GM18498 (cell line): ENCODE results near the gene SS18L1.
"Not testable (repeated sequence)": the region's sequence is repeated elsewhere in the genome, so short reads cannot be mapped to it uniquely, and the experiment has no call there.

Source experiments
- ATAC-seq: cut with Tn5 transposase; IDR thresholded peaks from one replicate; pipeline ENCODE4 v1.9.1; 2021; ENCODE audit warnings: mild to moderate bottlenecking, moderate library complexity; ENCODE audit not compliant: unreplicated experiment

The SS18L1 gene

DNA sequence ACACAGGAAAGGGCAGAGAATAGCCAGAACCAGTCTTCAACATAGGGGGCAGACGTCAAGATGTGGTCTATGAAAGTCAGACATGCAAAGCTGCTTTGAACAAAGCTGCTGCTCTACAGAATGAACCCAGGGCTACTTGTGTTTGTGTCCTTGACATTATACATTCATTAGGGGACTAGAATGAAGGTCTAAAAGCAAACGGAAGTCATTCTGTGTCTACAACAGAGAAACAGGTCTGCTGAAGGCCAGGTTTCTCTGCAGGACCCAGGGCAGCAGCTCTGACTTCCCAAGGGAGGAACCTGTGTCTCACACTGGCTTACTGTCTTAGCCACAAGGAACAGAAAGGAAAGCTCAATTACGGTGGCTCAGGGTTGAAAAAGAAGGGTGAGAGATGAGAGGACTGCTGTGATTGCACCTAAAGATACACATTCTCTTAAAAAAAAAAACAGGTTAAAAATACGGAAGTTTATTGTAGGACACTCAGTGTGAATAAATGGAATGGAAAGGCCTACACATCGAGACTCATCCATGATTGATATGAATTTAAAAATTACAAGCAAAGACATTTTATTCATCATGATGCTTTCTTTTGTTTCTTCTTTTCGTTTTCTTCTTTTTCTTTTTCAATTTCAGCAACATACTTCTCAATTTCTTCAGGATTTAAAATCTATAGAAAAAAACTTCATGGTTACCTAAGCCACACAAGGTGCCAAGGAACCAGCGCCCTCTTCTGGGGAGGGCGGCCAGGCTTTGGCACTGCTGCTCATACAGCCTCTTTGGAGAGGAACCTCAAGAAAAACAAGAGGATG, 7.1 kb upstream of the SS18L1 start:
- peak; percentile 50 for ATAC-seq

DNA sequence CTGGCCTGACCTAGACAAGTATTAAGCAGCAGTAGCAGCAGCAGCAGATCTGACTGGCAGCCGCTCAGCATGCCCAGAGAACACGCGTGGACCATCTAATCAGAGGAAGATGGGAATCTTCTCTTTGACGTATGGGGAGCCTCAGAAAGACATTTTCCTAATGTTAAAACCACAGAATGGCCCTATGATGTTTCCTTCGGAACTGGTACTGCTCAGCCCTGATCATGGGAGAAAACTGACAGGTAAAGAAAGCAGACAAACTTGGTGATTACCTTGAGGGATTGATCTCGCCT, 6.5 kb upstream of the SS18L1 start:
- no peak for ATAC-seq

DNA sequence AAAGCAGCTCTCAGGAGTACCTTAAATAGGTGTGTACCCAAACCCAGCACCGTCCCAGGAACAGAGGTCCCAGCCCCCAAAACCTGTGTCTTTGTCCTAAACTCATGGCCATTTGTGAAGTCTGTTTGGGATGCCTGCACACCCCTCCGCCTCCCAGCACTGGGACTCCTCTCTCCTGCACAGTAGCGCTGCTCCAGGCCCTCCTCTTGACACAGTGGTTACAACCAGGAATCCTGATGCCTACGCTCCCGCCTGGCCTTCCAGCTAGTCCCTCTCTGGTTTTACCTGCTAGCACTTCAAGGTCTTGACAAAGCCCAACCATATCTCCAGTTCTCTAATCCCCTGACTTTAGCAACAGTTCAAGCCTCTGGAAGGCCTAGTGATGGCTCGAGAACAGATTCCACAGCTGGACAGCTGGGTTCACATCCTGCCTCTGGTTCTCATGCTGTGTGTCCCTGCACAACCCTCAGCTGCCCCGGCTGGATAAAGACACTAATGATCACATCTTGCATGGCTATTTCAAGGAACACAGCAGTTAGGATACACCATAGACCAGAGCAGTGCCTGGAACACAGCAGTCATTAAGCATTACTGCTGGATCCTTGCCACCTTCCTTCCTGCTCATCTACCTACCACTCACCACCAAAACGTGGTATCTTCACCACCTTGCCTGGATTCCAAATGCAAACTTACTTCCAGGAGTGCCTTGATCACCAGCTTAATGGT, 5.9 kb upstream of the SS18L1 start:
- no peak for ATAC-seq

DNA sequence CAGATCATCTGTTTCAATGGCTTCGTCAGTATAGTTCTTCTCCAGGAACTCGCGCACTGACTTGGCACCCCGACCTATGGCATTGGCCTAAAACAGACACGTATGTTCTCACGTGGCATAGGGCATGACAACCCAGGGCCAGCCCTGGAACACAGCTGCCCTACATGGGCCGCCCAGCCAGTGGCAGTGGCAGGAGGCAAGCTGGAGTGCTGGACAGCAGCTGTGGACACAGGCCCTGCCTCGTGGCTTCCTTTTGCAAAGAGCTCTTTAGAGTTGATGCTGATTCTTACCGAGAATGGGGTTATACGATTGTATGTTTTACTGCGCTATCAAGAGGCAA, 5.4 kb upstream of the SS18L1 start:
- ATAC-seq, result no peak

DNA sequence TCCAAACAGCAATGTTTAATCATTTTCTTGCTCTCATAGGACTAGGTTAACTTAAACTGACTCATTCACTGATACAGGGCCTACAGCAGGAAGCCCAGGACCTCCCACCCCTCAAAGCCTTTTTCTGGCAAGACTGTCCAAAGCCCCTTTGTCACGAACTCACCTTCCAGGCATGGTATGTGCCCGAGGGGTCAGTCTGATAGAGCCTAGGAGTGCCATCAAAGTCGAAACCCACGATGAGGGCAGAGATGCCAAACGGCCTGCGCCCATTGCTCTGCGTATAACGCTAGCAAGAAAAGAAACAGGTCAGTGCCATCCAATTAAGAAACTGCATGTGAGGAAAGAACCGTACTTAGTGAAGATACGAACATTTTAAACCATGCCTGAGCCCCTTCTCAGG, 4.7 kb upstream of the SS18L1 start:
- no peak for ATAC-seq

DNA sequence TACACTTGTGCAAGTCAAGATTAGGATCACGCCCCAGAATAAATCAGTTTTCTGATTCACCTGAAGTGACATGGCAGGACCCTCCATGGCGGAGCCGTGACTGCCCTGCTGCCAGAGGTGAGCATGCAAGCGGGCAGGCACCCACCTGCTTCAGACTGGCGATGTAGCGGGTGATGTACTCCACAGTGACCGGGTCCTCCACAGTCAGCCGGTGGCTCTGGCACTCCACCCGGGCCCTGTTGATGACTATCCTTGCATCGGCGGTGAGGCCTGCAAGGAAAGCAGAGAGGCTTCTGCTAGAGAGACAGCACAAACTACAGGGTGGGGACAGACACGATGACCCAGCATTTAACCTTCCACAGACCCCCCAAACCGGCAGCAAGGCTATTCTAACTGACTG, 3.9 kb upstream of the SS18L1 start:
- ATAC-seq, result no peak

DNA sequence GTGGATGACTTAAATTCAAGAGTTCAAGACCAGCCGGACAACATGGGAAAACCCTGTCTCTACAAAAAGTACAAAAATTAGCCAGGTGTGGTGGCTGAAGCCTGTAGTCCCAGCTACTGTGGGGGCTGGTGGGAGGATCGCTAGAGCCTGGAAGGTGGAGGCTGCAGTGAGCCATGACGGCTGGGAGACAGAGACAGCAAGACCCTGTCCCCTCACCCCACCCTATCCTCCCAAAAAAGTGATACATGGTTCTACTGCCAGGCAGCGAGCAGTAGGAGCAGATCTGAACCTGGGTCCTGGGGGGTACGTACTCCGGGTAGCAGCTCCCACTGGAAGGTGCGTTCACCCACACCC, 2.5 kb upstream of the SS18L1 start:
- no peak for ATAC-seq

DNA sequence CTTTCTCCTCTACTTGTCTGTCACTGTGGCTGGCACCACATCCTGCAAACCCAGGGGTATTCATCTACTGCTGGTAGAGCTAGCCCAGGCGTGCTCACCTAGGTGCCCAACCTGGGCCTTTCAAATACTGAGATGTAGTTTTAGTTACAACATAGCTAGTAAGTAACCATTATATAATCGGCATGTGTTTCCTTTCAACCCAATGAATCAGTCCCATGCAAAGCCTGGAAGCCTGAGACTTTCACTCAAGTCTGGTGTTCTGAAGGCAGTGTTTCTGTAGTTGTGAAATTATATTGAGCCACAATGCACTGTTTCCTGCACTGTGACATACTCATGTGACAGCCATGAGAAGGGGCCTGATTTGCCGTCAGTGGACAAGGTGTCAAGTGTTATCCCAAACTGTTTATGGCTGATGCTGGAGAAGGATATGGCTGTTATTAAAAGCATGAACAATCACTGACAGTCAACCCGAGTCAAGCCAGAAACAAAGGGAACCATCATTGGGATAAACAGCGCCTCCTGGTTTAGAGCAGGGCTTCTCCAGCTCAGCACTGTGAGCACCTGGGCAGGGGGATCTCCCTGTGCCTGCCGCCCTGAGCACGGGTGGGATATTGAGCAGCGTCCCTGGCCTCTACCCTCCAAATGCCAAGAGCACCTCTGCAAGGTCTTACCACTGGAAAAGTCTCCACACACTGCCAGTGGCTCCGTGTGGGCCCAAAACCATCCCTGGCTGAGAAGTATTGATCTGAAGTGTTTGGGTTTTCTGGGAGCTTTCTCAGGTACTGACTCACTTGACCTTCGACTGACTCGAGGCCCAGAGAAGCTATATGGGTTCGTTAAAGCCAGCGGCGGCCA, 1.9 kb upstream of the SS18L1 start:
- no peak for ATAC-seq

DNA sequence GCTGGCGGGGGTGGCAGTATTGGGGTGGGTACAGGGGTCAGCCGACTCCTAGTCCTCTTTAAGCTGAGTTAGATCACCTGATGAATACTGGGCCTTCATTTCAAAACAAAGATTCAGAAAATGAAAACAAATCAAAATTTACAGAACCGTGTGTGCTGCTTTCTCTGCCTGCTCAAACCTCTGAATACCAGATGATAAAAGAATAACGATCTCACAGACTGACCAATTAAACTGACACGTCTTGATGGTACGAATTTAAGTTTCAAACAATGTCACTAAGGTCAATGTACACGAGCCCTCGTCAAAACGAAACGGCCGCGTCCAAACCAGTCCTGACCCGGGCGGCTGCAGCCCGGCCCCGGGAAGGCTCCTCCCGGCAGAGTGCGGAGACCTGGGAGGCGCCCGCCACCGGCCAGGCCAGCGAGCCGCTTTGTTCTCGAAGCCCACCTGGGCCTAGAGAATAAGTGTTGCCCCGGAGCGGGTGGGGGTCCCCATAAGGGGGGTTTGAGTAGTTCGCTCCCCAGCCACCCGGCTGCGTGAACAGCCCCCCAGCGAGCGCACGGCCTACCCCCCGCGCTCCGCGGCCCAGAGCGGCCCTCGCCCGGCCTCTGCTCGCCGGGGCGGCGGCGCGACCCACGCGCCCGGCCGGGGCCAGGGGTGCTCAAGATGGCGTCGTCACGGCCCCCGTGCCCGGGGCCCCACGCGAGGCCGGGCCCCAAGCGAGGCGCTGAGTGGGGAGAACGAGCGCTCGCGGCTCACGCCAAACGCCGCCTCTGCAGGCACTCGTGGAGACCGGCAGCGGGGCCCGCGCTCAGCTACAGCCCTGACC, 1.1 kb upstream of the SS18L1 start:
- ATAC-seq, result peak; percentile 22

DNA sequence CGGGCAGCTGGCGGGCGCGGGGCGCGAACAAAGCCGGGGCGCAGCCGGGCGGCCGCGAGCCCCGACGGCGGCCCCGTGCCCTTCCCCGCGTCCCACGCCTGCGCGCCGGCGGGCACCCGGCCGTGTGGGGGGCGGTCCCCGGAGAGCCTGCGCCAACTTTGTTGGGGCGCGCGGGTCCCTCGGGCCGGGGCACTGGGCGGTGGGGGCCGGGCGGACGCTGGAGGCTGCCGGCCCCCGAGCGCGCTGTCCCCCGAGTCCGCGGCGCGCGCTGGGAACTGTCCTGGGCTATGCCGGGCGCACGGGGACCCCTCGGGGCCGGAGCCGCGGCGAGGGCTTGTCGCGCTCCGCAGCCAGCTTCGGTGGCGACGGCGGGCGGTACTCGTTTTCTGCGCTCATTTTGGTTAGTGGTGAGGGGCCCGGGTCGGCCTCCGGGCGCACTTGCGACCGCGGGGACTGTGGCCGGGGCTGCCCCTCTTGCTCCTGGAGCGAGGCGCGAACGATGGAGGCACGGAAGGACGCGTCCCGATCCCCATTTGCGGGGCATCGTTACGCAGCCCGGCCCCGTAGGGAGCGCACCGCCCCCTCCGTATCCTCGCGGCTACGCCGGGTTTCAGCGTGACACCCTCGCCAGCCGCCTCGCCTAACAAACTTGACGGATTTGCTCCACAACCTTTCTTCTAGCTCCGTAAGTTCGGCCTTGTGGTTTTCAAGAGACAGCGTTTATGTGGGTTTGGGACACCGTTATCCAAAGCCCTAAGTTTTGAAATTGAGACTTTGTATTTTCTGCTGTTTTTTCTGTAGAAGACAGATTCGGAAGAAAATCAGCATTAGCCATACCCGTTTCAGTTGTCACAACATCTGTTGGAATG, 622 bp downstream of the SS18L1 start:
- peak; percentile 20 for ATAC-seq

DNA sequence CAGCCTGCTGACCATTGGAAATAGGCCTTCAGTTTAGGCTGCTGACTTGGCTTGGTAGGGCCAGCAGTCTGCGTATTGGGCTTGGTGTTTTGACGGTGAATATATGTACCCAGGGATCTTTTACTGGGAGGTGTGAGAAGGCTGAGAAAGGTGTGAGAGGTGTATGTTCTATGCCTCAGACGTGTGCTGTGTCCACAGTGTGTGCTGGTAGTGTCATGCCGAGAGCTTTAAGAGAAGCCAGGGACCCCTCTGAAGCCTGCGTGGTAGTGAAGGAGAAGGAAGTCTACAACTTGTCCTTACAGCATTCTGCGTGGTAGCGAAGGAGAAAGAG, 2.1 kb downstream of the SS18L1 start:
- no peak for ATAC-seq

DNA sequence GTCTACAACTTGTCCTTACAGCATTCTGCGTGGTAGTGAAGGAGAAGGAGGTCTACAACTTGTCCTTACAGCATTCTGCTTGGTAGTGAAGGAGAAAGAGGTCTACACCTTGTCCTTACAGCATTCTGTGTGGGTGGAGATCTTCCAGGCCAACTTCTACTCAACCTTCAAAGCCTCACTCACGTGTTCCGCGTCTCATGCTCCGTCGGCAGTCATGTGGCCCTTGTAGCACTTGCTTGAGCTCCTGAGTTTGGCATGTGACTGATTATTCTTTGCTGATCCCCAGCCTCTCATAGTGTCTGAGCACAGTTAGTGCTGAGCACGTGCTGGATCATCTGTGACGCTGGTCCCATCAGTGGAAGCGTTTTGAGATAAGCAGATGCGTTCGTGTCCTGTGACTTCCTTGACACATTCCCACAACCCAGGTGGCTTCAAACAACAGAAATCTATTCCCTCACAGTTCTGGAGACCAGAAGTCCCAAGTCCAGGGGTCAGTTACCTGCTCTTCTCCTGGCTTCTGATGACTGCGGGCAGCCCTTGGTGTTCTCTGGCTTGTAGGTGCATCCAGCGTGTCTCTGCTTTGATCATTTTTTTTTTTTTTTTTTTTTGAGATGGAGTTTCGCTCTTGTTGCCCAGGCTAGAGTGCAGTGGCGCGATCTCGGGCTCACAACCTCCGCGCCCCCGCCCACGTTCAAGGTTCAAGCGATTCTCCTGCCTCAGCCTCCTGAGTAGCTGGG, 2.6 kb downstream of the SS18L1 start:
- ATAC-seq, result no peak

DNA sequence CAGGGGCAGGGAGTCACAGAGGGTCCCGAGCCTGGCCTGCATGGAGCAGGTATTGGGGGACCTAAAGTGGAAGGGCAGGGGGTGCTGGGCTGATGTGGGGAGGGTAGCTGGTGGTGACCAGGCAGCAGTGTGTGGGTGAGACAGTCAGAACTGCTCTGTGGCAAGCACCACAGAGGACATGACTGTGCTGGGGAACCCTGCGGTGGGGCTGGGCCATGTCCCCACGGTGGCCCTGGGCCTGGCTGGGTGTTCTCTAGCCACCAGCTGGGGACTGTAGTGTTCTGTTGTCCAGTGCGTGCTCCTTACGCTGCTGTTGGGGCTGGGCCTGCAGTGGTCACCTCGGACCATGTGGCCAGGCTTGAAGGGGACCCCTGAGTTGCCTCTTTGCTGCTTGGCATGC, 3.6 kb downstream of the SS18L1 start:
- ATAC-seq, result no peak

DNA sequence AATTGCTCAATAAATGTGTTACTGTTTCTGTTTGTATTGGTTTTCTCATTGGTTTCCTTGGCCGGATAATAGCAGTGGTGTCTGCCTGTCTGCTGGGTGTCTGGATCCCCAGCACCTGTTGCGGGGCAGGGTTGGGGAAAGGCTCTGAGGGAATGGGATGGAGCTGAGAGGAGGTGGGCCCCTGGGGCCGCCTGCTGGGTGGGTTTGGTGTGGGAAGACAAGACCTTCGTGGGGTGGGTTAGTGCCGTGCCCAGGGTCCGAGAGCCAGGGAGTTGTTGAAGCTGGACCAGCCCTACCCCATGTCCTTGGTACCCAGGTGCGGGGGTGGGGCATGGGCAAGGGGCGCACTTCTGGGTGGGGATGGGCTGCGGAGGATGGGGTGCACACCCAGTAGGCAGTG, 4.0 kb downstream of the SS18L1 start:
- ATAC-seq, result no peak

DNA sequence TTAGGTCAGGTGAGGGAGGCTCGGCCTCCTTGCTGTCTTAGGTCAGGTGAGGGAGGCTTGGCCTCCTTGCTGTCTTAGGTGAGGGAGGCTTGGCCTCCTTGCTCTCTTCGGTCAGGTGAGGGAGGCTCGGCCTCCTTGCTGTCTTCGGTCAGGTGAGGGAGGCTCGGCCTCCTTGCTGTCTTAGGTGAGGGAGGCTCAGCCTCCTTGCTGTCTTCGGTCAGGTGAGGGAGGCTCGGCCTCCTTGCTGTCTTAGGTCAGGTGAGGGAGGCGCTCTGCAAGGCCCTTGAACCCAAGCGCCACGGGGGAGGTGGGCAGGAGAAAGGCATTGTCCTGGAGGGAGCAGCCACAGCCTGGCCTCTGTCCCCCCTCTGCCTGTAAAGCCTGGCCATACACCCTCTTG, 4.8 kb downstream of the SS18L1 start:
- not testable (repeated sequence) for ATAC-seq

DNA sequence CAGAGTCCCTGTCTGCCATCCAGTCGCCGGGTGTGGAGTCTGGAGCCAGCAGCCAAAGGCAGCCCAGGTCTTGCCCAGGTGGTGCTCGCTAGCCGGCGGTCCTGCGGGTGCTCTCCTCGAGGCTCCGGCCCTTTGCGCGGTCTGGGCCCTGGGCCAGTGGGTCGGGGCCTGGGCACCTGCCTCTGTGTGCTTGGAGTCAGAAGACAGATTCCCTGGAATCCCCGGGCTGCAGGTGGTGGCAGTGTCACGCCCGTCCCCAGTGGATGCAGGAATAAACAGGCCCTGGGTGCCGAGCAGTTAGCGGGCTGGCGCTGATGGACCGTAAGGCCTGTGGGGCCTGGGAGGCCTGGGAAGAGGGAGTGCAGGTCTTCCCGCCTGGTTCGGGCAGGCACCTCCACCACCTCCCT, 5.3 kb downstream of the SS18L1 start:
- no peak for ATAC-seq

DNA sequence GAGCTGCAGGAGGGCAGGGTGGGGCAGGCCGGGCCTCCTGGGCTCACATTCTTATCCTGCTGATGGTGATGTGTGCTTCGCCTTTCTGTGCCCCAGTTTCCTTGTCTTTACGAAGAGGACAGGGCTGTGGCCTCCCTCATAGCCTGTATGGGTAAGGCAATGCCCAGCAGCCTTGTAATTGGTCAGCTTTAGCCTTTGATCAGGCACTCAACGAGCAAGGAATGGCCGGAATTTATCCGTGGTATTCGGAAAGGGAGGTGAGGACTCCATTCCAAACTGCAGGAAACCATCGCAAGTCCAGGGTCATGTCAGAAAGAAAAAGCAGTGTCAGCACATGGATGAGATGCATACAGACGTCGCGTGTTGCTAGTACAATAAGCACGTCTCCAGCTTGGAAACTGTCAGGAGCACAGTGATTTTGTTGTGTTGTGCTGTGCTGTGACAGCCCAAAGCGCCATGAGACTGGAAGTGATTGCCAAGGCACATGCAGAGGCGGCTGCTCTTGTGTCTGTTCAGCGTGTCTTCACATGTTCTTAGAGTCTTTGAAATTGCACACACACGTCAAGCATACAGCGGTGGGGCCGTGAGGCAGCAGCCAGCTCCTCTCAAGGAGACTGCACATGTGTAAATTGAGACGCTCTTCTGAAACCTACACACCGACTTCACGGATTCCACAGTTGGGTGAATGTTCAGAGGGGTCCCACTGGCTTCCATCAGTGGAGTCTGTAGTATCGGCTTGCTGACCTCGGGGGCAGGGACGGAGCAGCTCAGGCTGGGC, 6.2 kb downstream of the SS18L1 start:
- ATAC-seq, result no peak

DNA sequence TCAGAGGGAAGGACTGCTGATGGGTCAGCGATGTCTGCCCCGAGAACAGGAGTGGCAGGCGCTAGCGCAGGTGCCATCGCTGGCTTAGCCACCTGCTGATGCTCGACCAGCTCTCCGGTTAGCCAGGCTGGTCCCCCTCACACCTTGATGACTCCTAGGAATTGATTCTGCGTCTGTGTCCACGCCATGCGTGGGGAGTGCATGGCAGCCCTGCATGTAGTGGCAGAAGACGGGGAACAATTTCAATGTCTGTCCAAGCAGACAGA, 6.7 kb downstream of the SS18L1 start:
- ATAC-seq, result no peak

DNA sequence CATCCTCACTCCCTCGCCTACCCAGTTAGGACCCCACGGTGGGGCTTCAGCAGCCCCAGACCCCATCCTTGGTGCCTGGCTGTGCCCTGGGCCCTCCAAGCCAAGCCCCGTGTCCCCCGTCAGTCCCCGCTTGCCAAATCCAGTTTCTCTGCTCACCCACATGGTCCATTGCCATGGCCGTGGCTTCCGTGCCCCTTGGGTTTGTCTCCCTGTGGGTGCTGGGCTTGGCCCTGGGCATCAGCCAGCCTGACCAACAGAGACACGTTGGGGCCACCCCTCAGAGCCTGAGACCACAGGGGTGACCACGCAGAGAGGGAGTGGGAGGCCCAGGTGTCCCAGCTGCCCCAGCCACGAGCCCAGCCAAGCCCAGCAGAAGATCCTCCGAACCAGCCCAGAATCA, 7.7 kb downstream of the SS18L1 start:
- ATAC-seq, result no peak
